LNCaP clone FGC (cell line): Measurements from ENCODE around the gene MCOLN2.

Experiments
- DNase-seq: peaks from one replicate; pipeline ENCODE4 v3.0.0-alpha.2; 2011; ENCODE audit warnings: low read depth
- H3K4me3 ChIP-seq: 2 replicates; pipeline ENCODE4 v1.5.1; 2011; ENCODE audit warnings: mild to moderate bottlenecking, low read depth, low read length, control low read depth
- TF ChIP-seq, protein P1 (sequence below): IDR thresholded peaks from 2 replicates; pipeline ENCODE4 v1.5.1; 2012; ENCODE audit warnings: mild to moderate bottlenecking; ENCODE audit not compliant: control insufficient read depth, insufficient read depth; ENCODE audit errors: extremely low read depth

The MCOLN2 gene

GRCh38 chr1:84944767-84945486 is 52.0 kb downstream of the MCOLN2 start:
- TF ChIP-seq, protein P1, sequence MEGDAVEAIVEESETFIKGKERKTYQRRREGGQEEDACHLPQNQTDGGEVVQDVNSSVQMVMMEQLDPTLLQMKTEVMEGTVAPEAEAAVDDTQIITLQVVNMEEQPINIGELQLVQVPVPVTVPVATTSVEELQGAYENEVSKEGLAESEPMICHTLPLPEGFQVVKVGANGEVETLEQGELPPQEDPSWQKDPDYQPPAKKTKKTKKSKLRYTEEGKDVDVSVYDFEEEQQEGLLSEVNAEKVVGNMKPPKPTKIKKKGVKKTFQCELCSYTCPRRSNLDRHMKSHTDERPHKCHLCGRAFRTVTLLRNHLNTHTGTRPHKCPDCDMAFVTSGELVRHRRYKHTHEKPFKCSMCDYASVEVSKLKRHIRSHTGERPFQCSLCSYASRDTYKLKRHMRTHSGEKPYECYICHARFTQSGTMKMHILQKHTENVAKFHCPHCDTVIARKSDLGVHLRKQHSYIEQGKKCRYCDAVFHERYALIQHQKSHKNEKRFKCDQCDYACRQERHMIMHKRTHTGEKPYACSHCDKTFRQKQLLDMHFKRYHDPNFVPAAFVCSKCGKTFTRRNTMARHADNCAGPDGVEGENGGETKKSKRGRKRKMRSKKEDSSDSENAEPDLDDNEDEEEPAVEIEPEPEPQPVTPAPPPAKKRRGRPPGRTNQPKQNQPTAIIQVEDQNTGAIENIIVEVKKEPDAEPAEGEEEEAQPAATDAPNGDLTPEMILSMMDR = peak; percentile 86
- H3K4me3 ChIP-seq = peak overlapping the region; percentile 34
- peak; percentile 82 for DNase-seq

DNA sequence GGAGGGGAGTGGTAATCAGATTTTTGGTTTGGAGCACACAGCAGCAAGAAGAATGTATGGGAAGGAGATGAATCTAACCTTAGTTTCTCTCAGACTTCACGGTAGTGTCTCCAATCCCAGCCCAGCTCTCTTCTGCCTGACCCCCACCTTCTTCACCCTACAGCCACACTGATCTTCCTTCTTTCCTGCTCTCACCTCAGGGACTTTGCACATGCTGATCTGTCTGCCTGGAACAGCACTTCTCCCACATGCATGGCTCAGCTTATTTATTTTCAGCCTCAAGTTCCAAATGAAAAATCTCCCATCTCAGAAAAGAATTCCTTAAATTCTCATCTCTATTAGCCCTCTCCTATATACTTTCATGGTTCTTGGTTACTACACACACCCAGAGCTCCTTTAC is 55.1 kb downstream of the MCOLN2 start:
- no peak for DNase-seq
- H3K4me3 ChIP-seq = no peak overlapping the region
- TF ChIP-seq, protein P1 = no peak

DNA sequence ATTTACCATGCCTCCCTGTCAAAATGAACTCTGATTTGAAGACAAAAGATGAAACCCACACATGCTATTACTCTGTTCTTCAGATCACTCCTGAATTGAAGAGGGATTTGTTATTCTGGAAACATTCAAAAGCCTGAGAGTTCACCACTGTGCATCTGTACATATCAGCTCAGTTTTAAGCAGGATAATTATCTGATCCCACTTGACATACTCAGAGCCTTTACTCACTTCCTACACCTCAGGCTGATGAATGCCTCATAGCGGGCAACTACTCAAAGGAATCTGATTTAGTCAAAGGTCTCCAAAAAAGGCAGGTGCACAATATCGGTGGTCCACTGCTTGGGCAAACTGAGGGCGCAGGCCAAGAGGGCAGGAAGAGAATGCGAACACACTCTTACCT is 56.4 kb downstream of the MCOLN2 start:
- no peak for DNase-seq
- TF ChIP-seq, protein P1 = no peak
- H3K4me3 ChIP-seq = no peak overlapping the region

GRCh38 chr1:84939761-84940160 is 57.2 kb downstream of the MCOLN2 start:
- H3K4me3 ChIP-seq = no peak overlapping the region
- no peak for DNase-seq
- TF ChIP-seq, protein P1 = no peak

DNA sequence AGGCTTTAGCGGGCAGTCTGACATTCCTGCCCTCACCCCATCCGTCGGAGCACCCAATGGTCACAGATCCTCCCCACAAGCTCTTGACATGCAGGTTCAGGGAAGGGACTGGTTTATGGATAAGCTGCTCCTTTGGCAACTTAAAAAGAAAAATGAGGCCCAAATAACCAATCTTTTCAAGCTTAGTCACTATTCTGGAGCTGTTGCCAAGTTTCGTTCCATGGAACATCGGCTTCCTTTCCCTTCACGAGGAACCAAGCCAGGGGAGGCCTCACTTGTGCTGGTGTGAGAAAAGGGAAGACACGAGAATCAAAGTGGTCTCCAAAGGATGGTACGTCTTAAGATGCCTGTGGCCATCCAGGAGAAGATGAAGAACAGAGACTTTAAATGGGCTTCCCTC is 57.8 kb downstream of the MCOLN2 start:
- TF ChIP-seq, protein P1 = no peak
- no peak for DNase-seq
- H3K4me3 ChIP-seq = no peak overlapping the region

- no peak overlapping the region for H3K4me3 ChIP-seq
- DNase-seq = peak; percentile 60
- TF ChIP-seq, protein P1 = peak; percentile 96
Measured at GRCh38 chr1:84936116-84936810, 60.6 kb downstream of the MCOLN2 start.
